IMR-90 (cell line): ENCODE data around the gene MAD2L2. TPM values are rescaled to one million over a fixed set of nuclear protein-coding genes. Genes with fewer than 3 reads are reported as not detected.

Experiments
- ATAC-seq: fragments of 200-7000 bp; cut with Tn5 transposase; 2 replicates; pipeline ENCODE4 v1.9.1; 2020; ENCODE audit warnings: low read depth, mild to moderate bottlenecking, moderate library complexity
- BruUV-seq: library from RNA; stranded (reverse); fragments of 400-500 nt; replicated peaks from 2 replicates; lab custom pipeline; 2021; lab: Mats Ljungman, UMichigan
- CTCF ChIA-PET: fragments of 300-600 bp; formaldehyde crosslinking; extraction: SDS; loops from one replicate; lab custom pipeline; 2021; ENCODE audit warnings: antibody characterized with exemption; lab: Yijun Ruan, JAX
- POLR2A ChIA-PET: fragments of 300-600 bp; sonication (Branson Sonifier 250); formaldehyde crosslinking; loops from one replicate; lab custom pipeline; 2022; ENCODE audit warnings: antibody characterized with exemption; ENCODE audit not compliant: unreplicated experiment; lab: Charles Lee
- DNase-seq: peaks from one replicate; pipeline ENCODE4 v3.0.0; 2013
- H2AFZ ChIP-seq: replicated peaks from 2 replicates; pipeline ENCODE3; 2013; ENCODE audit warnings: low read length, mild to moderate bottlenecking; ENCODE audit not compliant: poor library complexity
- H2AK5ac ChIP-seq: 2 replicates; pipeline ENCODE4 v1.6.1; 2013; ENCODE audit warnings: low read depth, low read length, inconsistent platforms
- H2AK9ac ChIP-seq: replicated peaks from 2 replicates; pipeline ENCODE3; 2013; ENCODE audit warnings: mild to moderate bottlenecking, low read depth, low read length, moderate library complexity; ENCODE audit not compliant: poor library complexity
- H2BK120ac ChIP-seq: 2 replicates; pipeline ENCODE4 v1.6.1; 2013; ENCODE audit warnings: low read depth, low read length, inconsistent platforms
- H2BK15ac ChIP-seq: 3 replicates; pipeline ENCODE4 v1.6.1; 2013; ENCODE audit warnings: low read depth, low read length, inconsistent platforms
- H2BK20ac ChIP-seq: 2 replicates; pipeline ENCODE4 v1.6.1; 2013; ENCODE audit warnings: low read depth, mild to moderate bottlenecking, inconsistent platforms, low read length, moderate library complexity
- H2BK5ac ChIP-seq: 2 replicates; pipeline ENCODE4 v1.6.1; 2013; ENCODE audit warnings: mild to moderate bottlenecking, low read depth, low read length, inconsistent platforms; ENCODE audit not compliant: poor library complexity, severe bottlenecking
- H3K14ac ChIP-seq: replicated peaks from 2 replicates; pipeline ENCODE4 v1.6.1; 2013; ENCODE audit warnings: low read depth, low read length, inconsistent platforms
- H3K18ac ChIP-seq: 2 replicates; pipeline ENCODE4 v1.6.1; 2013; ENCODE audit warnings: low read depth, low read length, control low read depth
- H3K23ac ChIP-seq: 2 replicates; pipeline ENCODE4 v1.6.1; 2013; ENCODE audit warnings: low read depth, low read length, inconsistent platforms
- H3K27ac ChIP-seq: 2 replicates; pipeline ENCODE4 v1.5.1; 2013; ENCODE audit warnings: mild to moderate bottlenecking, control low read depth, low read length; ENCODE audit not compliant: insufficient read depth
- H3K27me3 ChIP-seq: 2 replicates; pipeline ENCODE4 v1.6.1; 2013; ENCODE audit warnings: low read length; ENCODE audit not compliant: control insufficient read depth, insufficient read depth
- H3K36me3 ChIP-seq: 2 replicates; pipeline ENCODE4 v1.6.1; 2013; ENCODE audit warnings: low read length, mixed read lengths; ENCODE audit not compliant: control insufficient read depth, insufficient read depth
- H3K4ac ChIP-seq: 2 replicates; pipeline ENCODE4 v1.6.1; 2013; ENCODE audit warnings: low read depth, low read length, inconsistent platforms
- H3K4me1 ChIP-seq: 2 replicates; pipeline ENCODE4 v1.6.1; 2013; ENCODE audit warnings: low read length, mixed read lengths; ENCODE audit not compliant: control insufficient read depth, insufficient read depth
- H3K4me2 ChIP-seq: 2 replicates; pipeline ENCODE4 v1.6.1; 2013; ENCODE audit warnings: low read depth, mild to moderate bottlenecking, control low read depth, low read length, moderate library complexity
- H3K4me3 ChIP-seq: 2 replicates; pipeline ENCODE4 v1.5.1; 2013; ENCODE audit warnings: low read depth, mild to moderate bottlenecking, control low read depth, low read length, moderate library complexity; ENCODE audit not compliant: insufficient read depth
- H3K56ac ChIP-seq: 2 replicates; pipeline ENCODE4 v1.6.1; 2013; ENCODE audit warnings: low read length, inconsistent platforms; ENCODE audit not compliant: insufficient read depth; ENCODE audit errors: extremely low read depth
- H3K79me1 ChIP-seq, 2 experiments: 2 replicates each; pipeline ENCODE4 v1.6.1; 2013; ENCODE audit warnings: low read length in 2 of 2, inconsistent platforms in 1 of 2, low read depth in 1 of 2
- H3K9ac ChIP-seq: 2 replicates; pipeline ENCODE4 v1.6.1; 2013; ENCODE audit warnings: low read depth, low read length, control low read depth
- H3K9me1 ChIP-seq: 2 replicates; pipeline ENCODE4 v1.6.1; 2013; ENCODE audit warnings: low read length, inconsistent platforms; ENCODE audit not compliant: insufficient read depth
- H3K9me3 ChIP-seq: 2 replicates; pipeline ENCODE4 v1.6.1; 2013; ENCODE audit warnings: low read length; ENCODE audit not compliant: control insufficient read depth, insufficient read depth
- H4K20me1 ChIP-seq: 2 replicates; pipeline ENCODE4 v1.6.1; 2013; ENCODE audit warnings: low read length, inconsistent platforms; ENCODE audit not compliant: insufficient read depth
- H4K5ac ChIP-seq: 2 replicates; pipeline ENCODE4 v1.6.1; 2013; ENCODE audit warnings: mild to moderate bottlenecking, low read depth, low read length, control low read depth
- H4K8ac ChIP-seq, 2 experiments: 2 replicates each; pipeline ENCODE4 v1.6.1; 2013; ENCODE audit warnings: low read depth in 2 of 2, low read length in 2 of 2, control low read depth in 1 of 2, inconsistent platforms in 1 of 2
- H4K91ac ChIP-seq: 2 replicates; pipeline ENCODE4 v1.6.1; 2013; ENCODE audit warnings: low read depth, low read length, inconsistent platforms; ENCODE audit not compliant: insufficient read depth
- BHLHE40 ChIP-seq: fragments of 150-350 bp; IDR thresholded peaks from 2 replicates; pipeline ENCODE4 v1.6.1; 2016; ENCODE audit warnings: mild to moderate bottlenecking, low read depth, low read length
- CHD1 ChIP-seq: IDR thresholded peaks from 2 replicates; pipeline ENCODE4 v1.6.1; 2012; ENCODE audit warnings: low read depth, low read length, improper control_type of control experiment
- CTCF ChIP-seq: conservative IDR thresholded peaks from 2 replicates; pipeline ENCODE4 v1.5.1; 2012; ENCODE audit warnings: mild to moderate bottlenecking, low read depth, low read length, improper control_type of control experiment
- FOS ChIP-seq: fragments of 150-350 bp; IDR thresholded peaks from 2 replicates; pipeline ENCODE4 v1.6.1; 2016; ENCODE audit warnings: low read depth, low read length
- MAZ ChIP-seq: IDR thresholded peaks from 2 replicates; pipeline ENCODE4 v1.6.1; 2012; ENCODE audit warnings: low read depth, mild to moderate bottlenecking, low read length, improper control_type of control experiment, moderate library complexity, borderline replicate concordance
- MXI1 ChIP-seq: IDR thresholded peaks from 2 replicates; pipeline ENCODE4 v1.6.1; 2012; ENCODE audit warnings: low read depth, mild to moderate bottlenecking, low read length, moderate library complexity, borderline replicate concordance
- NFE2L2 ChIP-seq: fragments of 150-350 bp; IDR thresholded peaks from 2 replicates; pipeline ENCODE4 v1.6.1; 2016; ENCODE audit warnings: low read depth, mild to moderate bottlenecking, low read length
- POLR2A ChIP-seq: IDR thresholded peaks from 2 replicates; pipeline ENCODE4 v1.6.1; 2012; ENCODE audit warnings: mild to moderate bottlenecking, low read depth, low read length
- RCOR1 ChIP-seq: IDR thresholded peaks from 2 replicates; pipeline ENCODE4 v1.6.1; 2012; ENCODE audit warnings: mild to moderate bottlenecking, low read length, improper control_type of control experiment; ENCODE audit not compliant: insufficient replicate concordance
- RFX5 ChIP-seq: IDR thresholded peaks from 2 replicates; pipeline ENCODE4 v1.8.0; 2012; ENCODE audit warnings: low read depth, mild to moderate bottlenecking, low read length, moderate library complexity
- SMC3 ChIP-seq: fragments of 150-350 bp; IDR thresholded peaks from 2 replicates; pipeline ENCODE4 v1.6.1; 2016; ENCODE audit warnings: low read depth, mild to moderate bottlenecking, antibody characterized with exemption, low read length, moderate library complexity
- USF2 ChIP-seq: fragments of 150-350 bp; IDR thresholded peaks from 2 replicates; pipeline ENCODE4 v1.6.1; 2017; ENCODE audit warnings: mild to moderate bottlenecking, antibody characterized with exemption, low read length, low read depth
- WGBS, 2 experiments: methylation state at CpG; one replicate each; pipeline versions ENCODE4 v1.1.5 to v1.1.7; 2013; ENCODE audit warnings: missing lambda C conversion rate in 2 of 2; ENCODE audit not compliant: insufficient read length in 1 of 2; ENCODE audit errors: extremely low coverage in 2 of 2; 5-methylcytosine and 5-hydroxymethylcytosine counted together
- dilution Hi-C: fragments of 300-500 bp; cut with HindIII; formaldehyde crosslinking; loops from one replicate; pipeline ENCODE4 v1.14.3; 2018; ENCODE audit warnings: low sequenced_read_pairs; ENCODE audit not compliant: unreplicated experiment
- in situ Hi-C: fragments of 300-500 bp; cut with MboI; formaldehyde crosslinking; loops from 3 replicates; pipeline ENCODE4 v1.14.3; 2019; ENCODE audit warnings: low sequenced_read_pairs, inconsistent platforms, mixed read lengths
- intact Hi-C: fragments of 100-400 bp; cut with micrococcal nuclease; formaldehyde crosslinking; loops from 2 replicates; pipeline ENCODE4 v1.10.0; 2022
- polyA plus RNA-seq, 3 experiments: library from polyadenylated mRNA; depleted of rRNA; stranded (reverse); fragments of >200 nt; gene quantifications; 2 replicates each; pipeline ENCODE4 v1.2.3, GENCODE V29; 2012; ENCODE audit warnings: low replicate concordance in 1 of 3
- total RNA-seq: library from RNA; depleted of rRNA; stranded (reverse); fragments of >200 nt; gene quantifications from 2 replicates; pipeline ENCODE4 v1.2.3, GENCODE V29; 2012
- TF ChIP-seq, protein P1 (sequence below): fragments of 150-350 bp; IDR thresholded peaks from 2 replicates; pipeline ENCODE4 v1.6.1; 2016; ENCODE audit warnings: low read depth, mild to moderate bottlenecking, low read length, moderate library complexity, borderline replicate concordance

The MAD2L2 gene
- total and polyA plus RNA-seq, 2 of the 4 experiments (the other 2 are of a cell fraction), result 44.6 to 70.9 TPM

GRCh38 chr1:11675325-11675724 is 5.6 kb downstream of the MAD2L2 start:
- H3K23ac ChIP-seq, result no peak overlapping the region
- BruUV-seq, result no TSS peak
- TF ChIP-seq RFX5, result no peak
- no peak for TF ChIP-seq USF2
- no peak for TF ChIP-seq RCOR1
- no peak for TF ChIP-seq MXI1
- TF ChIP-seq FOS, result no peak
- TF ChIP-seq BHLHE40, result no peak
- no peak for TF ChIP-seq SMC3
- TF ChIP-seq CTCF, result no peak
- no peak for TF ChIP-seq NFE2L2
- TF ChIP-seq, protein P1, sequence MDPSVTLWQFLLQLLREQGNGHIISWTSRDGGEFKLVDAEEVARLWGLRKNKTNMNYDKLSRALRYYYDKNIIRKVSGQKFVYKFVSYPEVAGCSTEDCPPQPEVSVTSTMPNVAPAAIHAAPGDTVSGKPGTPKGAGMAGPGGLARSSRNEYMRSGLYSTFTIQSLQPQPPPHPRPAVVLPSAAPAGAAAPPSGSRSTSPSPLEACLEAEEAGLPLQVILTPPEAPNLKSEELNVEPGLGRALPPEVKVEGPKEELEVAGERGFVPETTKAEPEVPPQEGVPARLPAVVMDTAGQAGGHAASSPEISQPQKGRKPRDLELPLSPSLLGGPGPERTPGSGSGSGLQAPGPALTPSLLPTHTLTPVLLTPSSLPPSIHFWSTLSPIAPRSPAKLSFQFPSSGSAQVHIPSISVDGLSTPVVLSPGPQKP, result no peak
- TF ChIP-seq POLR2A, result no peak
- no peak for TF ChIP-seq CHD1
- no peak for TF ChIP-seq MAZ
- H2BK20ac ChIP-seq, result no peak overlapping the region
- DNase-seq (no peak), ATAC-seq (no peak)
- no peak overlapping the region for H3K27ac ChIP-seq
- H3K36me3 ChIP-seq, result peaks cover 46% of the 10 kb centered on the region
- no peak overlapping the region for H3K4me2 ChIP-seq
- H3K9me1 ChIP-seq, result peaks cover 5% of the 10 kb centered on the region; the same call in 1 of the 2 replicates
- no peak overlapping the region for H2BK15ac ChIP-seq
- no peak overlapping the region for H2AFZ ChIP-seq
- H3K56ac ChIP-seq, result no peak overlapping the region
- H3K9ac ChIP-seq, result no peak overlapping the region
- no peak overlapping the region for H3K4me3 ChIP-seq
- in situ Hi-C loops (no loop called here), dilution Hi-C loops (no loop called here), intact Hi-C loops (no loop called here)
- H2AK5ac ChIP-seq, result no peak overlapping the region
- CTCF ChIA-PET, result no interaction called here
- POLR2A ChIA-PET, result no interaction called here
- no peak overlapping the region for H4K8ac ChIP-seq
- no peaks in the 10 kb centered on the region for H4K20me1 ChIP-seq
- no peak overlapping the region for H4K5ac ChIP-seq
- H3K9me3 ChIP-seq, result no peaks in the 10 kb centered on the region
- no peak overlapping the region for H2BK120ac ChIP-seq
- no peak overlapping the region for H4K91ac ChIP-seq
- H3K79me1 ChIP-seq, result peaks cover 7 to 12% of the 10 kb centered on the region in 2 experiments; a peak in 3 of 4 replicates
- H3K14ac ChIP-seq, result no peak overlapping the region
- H2BK5ac ChIP-seq, result no peak overlapping the region
- no peak overlapping the region for H3K4ac ChIP-seq
- no peaks in the 10 kb centered on the region for H3K27me3 ChIP-seq
- WGBS, 2 experiments, result 100% methylated on average over 1 of the region's 10 CpGs; no CpG with 5 or more reads in 1 of the 2 experiments
- no peak overlapping the region for H3K18ac ChIP-seq
- H2AK9ac ChIP-seq, result no peak overlapping the region
- H3K4me1 ChIP-seq, result no peaks in the 10 kb centered on the region
